A673 (cell line): ENCODE results near the gene BBS5.

ENCODE experiments used
- EZH2 ChIP-seq: fragments of 200-600 bp; sonication (generic); IDR thresholded peaks from 2 replicates; pipeline ENCODE4 v1.6.1; 2017; ENCODE audit warnings: borderline replicate concordance, low read depth, mild to moderate bottlenecking, mixed read lengths, antibody characterized with exemption, low read length; ENCODE audit not compliant: poor library complexity, severe bottlenecking
- TF ChIP-seq, protein P1 (sequence below): fragments of 300-800, 200-600 bp; sonication (generic); conservative IDR thresholded peaks from 2 replicates; pipeline ENCODE4 v1.5.1; 2017; ENCODE audit warnings: low read depth, mild to moderate bottlenecking, antibody characterized with exemption, low read length, moderate library complexity, mixed read lengths

DNA sequence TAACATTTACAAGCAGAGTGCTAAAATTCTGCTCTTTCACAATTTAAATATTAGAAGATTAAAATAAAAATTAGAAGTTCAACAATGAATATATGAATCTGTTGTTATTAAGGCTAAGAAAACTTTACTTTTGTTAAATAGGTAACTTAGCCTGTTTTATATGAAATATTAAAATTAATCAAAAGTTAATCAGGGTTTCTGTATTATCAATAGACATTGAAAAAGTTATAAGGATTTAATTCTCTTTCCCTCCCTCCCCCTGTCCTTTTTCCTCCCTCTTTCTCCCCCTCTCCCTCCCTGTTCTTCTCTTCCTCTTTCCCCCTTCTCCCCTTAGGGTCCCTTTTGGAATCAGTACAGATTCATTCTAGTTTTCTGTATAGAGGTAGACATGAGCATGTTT, 12.1 kb downstream of the BBS5 start:
- TF ChIP-seq, protein P1, sequence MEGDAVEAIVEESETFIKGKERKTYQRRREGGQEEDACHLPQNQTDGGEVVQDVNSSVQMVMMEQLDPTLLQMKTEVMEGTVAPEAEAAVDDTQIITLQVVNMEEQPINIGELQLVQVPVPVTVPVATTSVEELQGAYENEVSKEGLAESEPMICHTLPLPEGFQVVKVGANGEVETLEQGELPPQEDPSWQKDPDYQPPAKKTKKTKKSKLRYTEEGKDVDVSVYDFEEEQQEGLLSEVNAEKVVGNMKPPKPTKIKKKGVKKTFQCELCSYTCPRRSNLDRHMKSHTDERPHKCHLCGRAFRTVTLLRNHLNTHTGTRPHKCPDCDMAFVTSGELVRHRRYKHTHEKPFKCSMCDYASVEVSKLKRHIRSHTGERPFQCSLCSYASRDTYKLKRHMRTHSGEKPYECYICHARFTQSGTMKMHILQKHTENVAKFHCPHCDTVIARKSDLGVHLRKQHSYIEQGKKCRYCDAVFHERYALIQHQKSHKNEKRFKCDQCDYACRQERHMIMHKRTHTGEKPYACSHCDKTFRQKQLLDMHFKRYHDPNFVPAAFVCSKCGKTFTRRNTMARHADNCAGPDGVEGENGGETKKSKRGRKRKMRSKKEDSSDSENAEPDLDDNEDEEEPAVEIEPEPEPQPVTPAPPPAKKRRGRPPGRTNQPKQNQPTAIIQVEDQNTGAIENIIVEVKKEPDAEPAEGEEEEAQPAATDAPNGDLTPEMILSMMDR = no peak
- no peak for TF ChIP-seq EZH2
